NCI-H128 (cell line): Measurements from ENCODE around the gene ZMIZ2.

ENCODE experiments used
- DNase-seq: peaks from one replicate; lab custom pipeline; 2025; ENCODE audit not compliant: unreplicated experiment; lab: John Stamatoyannopoulos, UW

The ZMIZ2 gene

GRCh38 chr7:44756904-44757303 lies 8.3 kb downstream of the ZMIZ2 start:
- no peak for DNase-seq

- no peak for DNase-seq
These were observed 8.7 kb downstream of the ZMIZ2 start for GRCh38 chr7:44757311-44757710.

- no peak for DNase-seq
These were observed 9.1 kb downstream of the ZMIZ2 start for GRCh38 chr7:44757739-44758138.

GRCh38 chr7:44759246-44759645 lies 10.6 kb downstream of the ZMIZ2 start:
- DNase-seq: no peak

- DNase-seq: no peak
These were observed 11.5 kb downstream of the ZMIZ2 start for GRCh38 chr7:44760034-44760580.

GRCh38 chr7:44761207-44762161 lies 12.8 kb downstream of the ZMIZ2 start:
- DNase-seq: no peak

GRCh38 chr7:44762300-44762699 lies 13.7 kb downstream of the ZMIZ2 start:
- no peak for DNase-seq

GRCh38 chr7:44762726-44763522 lies 14.3 kb downstream of the ZMIZ2 start:
- no peak for DNase-seq

GRCh38 chr7:44764081-44764480 lies 15.4 kb downstream of the ZMIZ2 start:
- no peak for DNase-seq

- DNase-seq: no peak
These were observed 16.3 kb downstream of the ZMIZ2 start for GRCh38 chr7:44764665-44765578.

GRCh38 chr7:44765579-44766415 lies 17.1 kb downstream of the ZMIZ2 start:
- DNase-seq: no peak

- DNase-seq: no peak
These were observed 17.8 kb downstream of the ZMIZ2 start for GRCh38 chr7:44766416-44766801.

GRCh38 chr7:44767134-44767911 lies 18.7 kb downstream of the ZMIZ2 start:
- DNase-seq: no peak

GRCh38 chr7:44767912-44768627 lies 19.4 kb downstream of the ZMIZ2 start:
- no peak for DNase-seq

GRCh38 chr7:44768628-44769371 lies 20.2 kb downstream of the ZMIZ2 start:
- DNase-seq: no peak

- no peak for DNase-seq
These were observed 20.7 kb downstream of the ZMIZ2 start for GRCh38 chr7:44769376-44769775.

- DNase-seq: no peak
These were observed 21.2 kb downstream of the ZMIZ2 start for GRCh38 chr7:44769776-44770294.
